Activated CD4-positive, alpha-beta T cell treated with anti-CD3 and anti-CD28 coated beads for 36 hours (primary cell): ENCODE data around the gene FXYD7. TPM values are rescaled to one million over a fixed set of nuclear protein-coding genes. Genes with fewer than 3 reads are reported as not detected.

Experiments used
- ATAC-seq: fragments of 200-7000 bp; cut with Tn5 transposase; one replicate; pipeline ENCODE4 v1.10.0; 2021; ENCODE audit warnings: mild to moderate bottlenecking, moderate library complexity
- CTCF ChIA-PET: fragments of 350-600 bp; sonication (Branson Sonifier 250); formaldehyde crosslinking; loops from one replicate; lab custom pipeline; 2021; ENCODE audit warnings: antibody characterized with exemption; lab: Charles Lee
- POLR2A ChIA-PET: fragments of 350-600 bp; sonication (Branson Sonifier 250); formaldehyde crosslinking; loops from one replicate; lab custom pipeline; 2021; ENCODE audit warnings: antibody characterized with exemption, inconsistent platforms; lab: Charles Lee
- DNase-seq: peaks from one replicate; pipeline ENCODE4 v3.0.0-alpha.2; 2020
- H3K27ac Mint-ChIP-seq: one replicate; pipeline ENCODE4 v1.8.0; 2021; ENCODE audit warnings: mixed read lengths
- H3K27me3 Mint-ChIP-seq: one replicate; pipeline ENCODE4 v1.8.0; 2021; ENCODE audit warnings: mixed read lengths
- H3K36me3 Mint-ChIP-seq: one replicate; pipeline ENCODE4 v1.8.0; 2021; ENCODE audit warnings: low read depth, mixed read lengths
- H3K4me1 Mint-ChIP-seq: one replicate; pipeline ENCODE4 v1.8.0; 2021; ENCODE audit warnings: mixed read lengths
- H3K4me3 Mint-ChIP-seq: one replicate; pipeline ENCODE4 v1.8.0; 2021; ENCODE audit warnings: mild to moderate bottlenecking, moderate library complexity, mixed read lengths
- H3K9me3 Mint-ChIP-seq: one replicate; pipeline ENCODE4 v1.8.0; 2021; ENCODE audit warnings: low read depth, mixed read lengths
- intact Hi-C, 2 experiments: fragments of 100-400 bp; cut with DNase I in 1 of 2; cut with micrococcal nuclease in 1 of 2; formaldehyde crosslinking; loops; one replicate each; pipeline versions ENCODE4 v1.14.2 to v1.15.1; 2022 to 2024; cut with DNase I, micrococcal nuclease
- total RNA-seq, 2 experiments: library from RNA; stranded (reverse); gene quantifications; one replicate each; pipeline ENCODE4 v1.2.3, GENCODE V29; 2021

The FXYD7 gene
- total RNA-seq, 2 experiments from 2014 or later = 0.41 to 0.46 TPM

DNA sequence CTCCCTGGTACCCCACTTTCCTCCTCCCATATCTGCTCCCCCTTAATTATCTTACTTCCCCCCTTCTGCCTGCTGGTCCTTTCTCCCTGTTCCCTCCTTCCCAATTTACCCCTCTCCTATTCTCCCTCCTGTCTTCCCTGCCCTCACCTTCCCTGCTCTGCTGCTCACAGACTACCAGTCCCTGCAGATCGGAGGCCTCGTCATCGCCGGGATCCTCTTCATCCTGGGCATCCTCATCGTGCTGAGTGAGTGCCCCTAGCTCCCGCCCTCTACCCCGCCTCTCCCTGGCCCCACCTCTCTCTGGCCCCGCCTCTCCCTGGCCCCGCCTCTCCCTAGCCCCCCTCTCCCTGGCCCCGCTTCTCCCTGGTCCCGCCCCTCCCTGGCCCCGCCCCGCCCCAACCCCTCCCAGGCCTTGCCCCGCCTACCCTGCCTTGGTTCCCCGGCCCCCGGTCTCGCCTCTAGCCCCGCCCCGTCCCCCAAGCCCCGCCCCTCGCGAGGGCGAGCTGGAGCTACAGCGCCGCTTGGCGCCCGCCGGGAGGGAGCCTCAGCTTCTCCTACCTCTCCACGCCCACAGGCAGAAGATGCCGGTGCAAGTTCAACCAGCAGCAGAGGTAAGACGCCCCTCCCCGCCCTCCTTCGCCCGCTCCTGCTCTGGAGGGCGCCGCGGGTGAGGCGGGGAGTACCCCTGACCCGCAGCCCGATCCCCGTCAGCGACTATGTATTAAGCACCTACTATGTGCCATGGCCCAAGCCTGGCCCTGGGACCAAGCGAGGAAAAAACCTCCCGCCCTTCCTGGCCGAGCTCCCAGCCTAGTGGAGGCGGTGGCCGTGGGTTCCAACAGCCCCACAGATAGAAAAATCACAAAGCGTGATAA, 1.9 kb upstream of the FXYD7 start:
- intact Hi-C loops = loop anchor here (1.0 to 10.0 kb wide), 12 partner anchors 13 to 604 kb away; partner anchors contain the start of genes FFAR1 (in 1 of the 2), FXYD5 (in 1 of the 2), IGFLR1 (in 1 of the 2) and LIN37 (in 1 of the 2)
- ChIA-PET CTCF (interaction anchor here (0.5 to 3.5 kb wide), 26 partner anchors 9 to 910 kb away, joined by 3 to 47 read pairs (median 4); partner anchors contain the start of genes COX6B1, FXYD3 and FXYD5), POLR2A (interaction anchor here (0.6 to 1.1 kb wide), 2 partner anchors 12 to 103 kb away, joined by 4 to 5 read pairs; no protein-coding TSS in a partner anchor)
- peak overlapping the region; percentile 75 for H3K4me3 Mint-ChIP-seq
- no peaks in the 10 kb centered on the region for H3K36me3 Mint-ChIP-seq
- peak; percentile 99 for DNase-seq
- H3K4me1 Mint-ChIP-seq = peaks cover 31% of the 10 kb centered on the region
- H3K27ac Mint-ChIP-seq = peak overlapping the region; percentile 65
- ATAC-seq = peak; percentile 93
- H3K27me3 Mint-ChIP-seq = peaks cover 8% of the 10 kb centered on the region
- H3K9me3 Mint-ChIP-seq = no peaks in the 10 kb centered on the region

- CTCF ChIA-PET = interaction anchor here (0.6 to 3.5 kb wide), 30 partner anchors 8 to 910 kb away, joined by 3 to 47 read pairs (median 4); partner anchors contain the start of genes COX6B1, FAM187B and FXYD5
- Mint-ChIP-seq H3K9me3 (no peaks in the 10 kb centered on the region), H3K4me1 (peaks cover 31% of the 10 kb centered on the region), H3K27ac (peak overlapping the region; percentile 65), H3K27me3 (peaks cover 8% of the 10 kb centered on the region), H3K36me3 (no peaks in the 10 kb centered on the region), H3K4me3 (peak overlapping the region; percentile 75)
- DNase-seq (peak; percentile 44), ATAC-seq (peak; percentile 6)
- POLR2A ChIA-PET = interaction anchor here (0.6 to 1.1 kb wide), 2 partner anchors 11 to 363 kb away, joined by 3 to 5 read pairs; no protein-coding TSS in a partner anchor
- intact Hi-C loops = loop anchor here (1.0 to 10.0 kb wide), 12 partner anchors 12 to 603 kb away; partner anchors contain the start of genes FFAR1 (in 1 of the 2), FXYD5 (in 1 of the 2), IGFLR1 (in 1 of the 2) and LIN37 (in 1 of the 2)
These were observed 1.0 kb upstream of the FXYD7 start for GRCh38 chr19:35141837-35142605.

DNA sequence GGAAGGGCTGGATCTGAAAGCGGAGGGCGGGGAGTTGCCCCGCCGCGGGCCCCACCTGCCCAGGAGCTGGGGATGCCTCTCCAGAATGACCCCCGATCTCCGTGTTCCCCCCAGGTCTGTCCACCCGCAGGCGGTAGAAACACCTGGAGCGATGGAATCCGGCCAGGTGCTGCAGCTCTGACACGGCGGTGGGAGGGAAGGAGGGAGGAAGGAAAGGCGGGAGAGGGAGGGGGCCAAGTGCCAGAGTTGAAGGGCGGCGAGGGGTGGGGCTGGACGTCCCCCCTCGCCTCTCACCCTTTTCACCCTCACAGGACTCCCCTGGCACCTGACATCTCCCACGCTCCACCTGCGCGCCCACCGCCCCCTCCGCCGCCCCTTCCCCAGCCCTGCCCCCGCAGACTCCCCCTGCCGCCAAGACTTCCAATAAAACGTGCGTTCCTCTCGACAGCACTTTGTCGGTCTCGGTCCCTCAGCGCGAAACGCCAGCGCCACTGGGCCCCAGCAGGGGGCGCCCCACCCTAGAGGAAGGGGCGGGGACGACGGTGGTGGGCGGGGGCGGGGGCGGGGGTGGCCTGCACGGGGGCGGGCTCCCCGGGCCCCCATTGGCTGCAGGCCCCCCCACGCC, 337 bp upstream of the FXYD7 start:
- intact Hi-C loops = loop anchor here in 1 of 2 experiments (5.0 to 10.0 kb wide), 2 partner anchors 170 to 602 kb away; partner anchors contain the start of genes IGFLR1, LIN37, PSENEN and U2AF1L4
- Mint-ChIP-seq H3K36me3 (no peaks in the 10 kb centered on the region), H3K27ac (no peak overlapping the region), H3K9me3 (no peaks in the 10 kb centered on the region), H3K4me1 (peaks cover 31% of the 10 kb centered on the region), H3K4me3 (peak overlapping the region; percentile 75), H3K27me3 (peaks cover 8% of the 10 kb centered on the region)
- ChIA-PET CTCF (interaction anchor here (0.6 to 3.5 kb wide), 14 partner anchors 10 to 492 kb away, joined by 3 to 47 read pairs (median 4); partner anchors contain the start of genes FAM187B and FXYD5), POLR2A (interaction anchor here (0.6 kb wide), 1 partner anchor 364 kb away, joined by 3 read pairs; no protein-coding TSS in a partner anchor)
- no peak for ATAC-seq
- peak; percentile 81 for DNase-seq

DNA sequence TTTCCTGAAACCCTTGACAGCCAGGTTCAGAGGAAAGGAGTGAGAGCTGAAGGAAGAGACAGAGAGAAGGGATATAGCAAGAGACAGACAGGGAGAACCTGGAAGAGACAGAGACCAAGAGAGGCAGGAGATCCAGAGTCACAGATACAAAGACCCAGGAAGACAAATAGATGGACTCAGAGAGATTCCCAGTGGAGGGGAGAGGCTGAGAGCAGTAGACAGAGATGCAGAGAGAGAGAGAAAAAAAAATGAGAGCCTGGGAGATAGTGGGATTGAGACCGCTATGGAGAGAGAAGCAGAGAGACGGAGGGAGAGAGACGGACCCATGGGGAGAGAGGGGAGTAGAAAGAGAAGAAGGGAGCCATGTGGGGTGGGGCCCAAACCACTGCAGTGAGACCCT, 763 bp downstream of the FXYD7 start:
- ChIA-PET CTCF (interaction anchor here (1.0 to 3.5 kb wide), 5 partner anchors 9 to 366 kb away, joined by 4 to 47 read pairs (median 5); partner anchors contain the start of gene FXYD5), POLR2A (no interaction called here)
- ATAC-seq = no peak
- Mint-ChIP-seq H3K4me1 (peaks cover 31% of the 10 kb centered on the region), H3K9me3 (no peaks in the 10 kb centered on the region), H3K27ac (no peak overlapping the region), H3K4me3 (no peak overlapping the region), H3K36me3 (no peaks in the 10 kb centered on the region), H3K27me3 (peaks cover 8% of the 10 kb centered on the region)
- DNase-seq = no peak
- intact Hi-C loops = loop anchor here in 1 of 2 experiments (5.0 to 10.0 kb wide), 2 partner anchors 172 to 601 kb away; partner anchors contain the start of genes IGFLR1, LIN37, PSENEN and U2AF1L4

DNA sequence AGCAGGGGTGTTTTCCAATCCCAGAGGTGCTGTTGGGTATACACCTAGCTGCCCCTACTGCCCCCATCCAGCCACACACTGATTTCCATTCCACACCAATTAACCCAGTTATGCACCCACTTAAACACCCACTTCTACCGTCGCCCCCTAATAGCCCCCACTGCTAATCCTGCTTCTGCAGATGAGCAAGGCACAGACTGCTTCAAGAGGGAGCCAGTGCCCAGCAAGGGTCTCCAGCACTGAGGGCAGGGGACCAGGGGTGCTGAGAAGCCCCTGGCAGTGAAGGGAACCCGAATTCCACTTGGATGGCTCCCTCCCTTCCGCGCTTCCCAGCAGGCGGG, 1.2 kb downstream of the FXYD7 start:
- Mint-ChIP-seq H3K27ac (no peak overlapping the region), H3K4me1 (peaks cover 31% of the 10 kb centered on the region), H3K9me3 (no peaks in the 10 kb centered on the region), H3K36me3 (no peaks in the 10 kb centered on the region), H3K27me3 (peaks cover 8% of the 10 kb centered on the region), H3K4me3 (no peak overlapping the region)
- no peak for DNase-seq
- ChIA-PET CTCF (interaction anchor here (1.1 to 1.3 kb wide), 2 partner anchors 13 to 366 kb away, joined by 4 to 7 read pairs; no protein-coding TSS in a partner anchor), POLR2A (no interaction called here)
- intact Hi-C loops = loop anchor here in 1 of 2 experiments (5.0 to 10.0 kb wide), 2 partner anchors 172 to 601 kb away; partner anchors contain the start of genes IGFLR1, LIN37, PSENEN and U2AF1L4
- no peak for ATAC-seq

- H3K4me3 Mint-ChIP-seq = no peak overlapping the region
- ChIA-PET CTCF (interaction anchor here (1.3 to 2.8 kb wide), 3 partner anchors 8 to 78 kb away, joined by 7 to 10 read pairs (median 7); no protein-coding TSS in a partner anchor), POLR2A (no interaction called here)
- H3K9me3 Mint-ChIP-seq = no peaks in the 10 kb centered on the region
- peaks cover 8% of the 10 kb centered on the region for H3K27me3 Mint-ChIP-seq
- DNase-seq (no peak), ATAC-seq (no peak)
- H3K4me1 Mint-ChIP-seq = peaks cover 31% of the 10 kb centered on the region
- intact Hi-C loops = loop anchor here in 1 of 2 experiments (5.0 to 10.0 kb wide), 2 partner anchors 173 to 600 kb away; partner anchors contain the start of genes IGFLR1, LIN37, PSENEN and U2AF1L4
- no peaks in the 10 kb centered on the region for H3K36me3 Mint-ChIP-seq
- no peak overlapping the region for H3K27ac Mint-ChIP-seq
These were observed 1.8 kb downstream of the FXYD7 start for GRCh38 chr19:35144600-35145436.

- ATAC-seq (no peak), DNase-seq (no peak)
- H3K27me3 Mint-ChIP-seq = peaks cover 7% of the 10 kb centered on the region
- ChIA-PET CTCF (interaction anchor here (2.8 kb wide), 1 partner anchor 11 kb away, joined by 10 read pairs; no protein-coding TSS in a partner anchor), POLR2A (interaction anchor here (1.0 kb wide), 1 partner anchor 14 kb away, joined by 5 read pairs; no protein-coding TSS in a partner anchor)
- H3K9me3 Mint-ChIP-seq = no peaks in the 10 kb centered on the region
- H3K36me3 Mint-ChIP-seq = no peaks in the 10 kb centered on the region
- H3K4me3 Mint-ChIP-seq = no peak overlapping the region
- intact Hi-C loops = loop anchor here in 1 of 2 experiments (10.0 kb wide), 1 partner anchor 598 kb away; the partner anchor contains the start of genes IGFLR1, LIN37, PSENEN and U2AF1L4
- H3K4me1 Mint-ChIP-seq = peaks cover 19% of the 10 kb centered on the region
- H3K27ac Mint-ChIP-seq = no peak overlapping the region
These were observed 3.8 kb downstream of the FXYD7 start for GRCh38 chr19:35146746-35147459.

GRCh38 chr19:35149463-35149862, 6.4 kb downstream of the FXYD7 start:
- H3K27me3 Mint-ChIP-seq = no peaks in the 10 kb centered on the region
- ATAC-seq (no peak), DNase-seq (no peak)
- intact Hi-C loops = loop anchor here in 1 of 2 experiments (10.0 kb wide), 1 partner anchor 595 kb away; the partner anchor contains the start of genes IGFLR1, LIN37, PSENEN and U2AF1L4
- H3K27ac Mint-ChIP-seq = no peak overlapping the region
- no peak overlapping the region for H3K4me3 Mint-ChIP-seq
- no peaks in the 10 kb centered on the region for H3K36me3 Mint-ChIP-seq
- CTCF ChIA-PET = interaction anchor here (0.6 to 1.1 kb wide), 4 partner anchors 8 to 318 kb away, joined by 3 to 7 read pairs (median 3); no protein-coding TSS in a partner anchor
- POLR2A ChIA-PET = no interaction called here
- peaks cover 17% of the 10 kb centered on the region for H3K4me1 Mint-ChIP-seq
- no peaks in the 10 kb centered on the region for H3K9me3 Mint-ChIP-seq

DNA sequence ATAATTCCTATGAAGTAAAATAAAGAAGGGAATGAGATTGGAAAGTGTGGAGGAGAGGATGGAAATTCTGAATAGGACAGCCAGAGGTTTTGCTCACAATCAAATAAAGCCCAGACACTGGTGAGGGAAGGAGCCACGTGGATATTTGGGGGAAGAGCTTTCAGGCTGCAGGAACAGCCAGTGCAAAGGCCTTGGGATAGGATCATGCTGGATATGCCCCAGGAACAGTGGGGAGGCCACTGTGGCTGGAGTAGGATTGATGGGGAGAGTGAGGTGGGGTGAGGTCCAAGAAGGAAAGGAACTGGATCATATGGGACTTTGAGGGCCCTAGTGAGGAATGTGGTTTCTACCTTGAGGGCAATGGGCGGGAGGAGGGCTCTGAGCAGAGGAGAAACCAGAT, 7.4 kb downstream of the FXYD7 start:
- ChIA-PET POLR2A (no interaction called here), CTCF (interaction anchor here (1.1 kb wide), 1 partner anchor 9 kb away, joined by 7 read pairs; no protein-coding TSS in a partner anchor)
- ATAC-seq (no peak), DNase-seq (no peak)
- no peak overlapping the region for H3K4me3 Mint-ChIP-seq
- intact Hi-C loops = loop anchor here in 1 of 2 experiments (10.0 kb wide), 1 partner anchor 494 kb away; the partner anchor contains the start of genes COX6B1 and ETV2
- H3K4me1 Mint-ChIP-seq = peaks cover 13% of the 10 kb centered on the region
- no peak overlapping the region for H3K27ac Mint-ChIP-seq
- no peaks in the 10 kb centered on the region for H3K9me3 Mint-ChIP-seq
- H3K27me3 Mint-ChIP-seq = no peaks in the 10 kb centered on the region
- peaks cover 3% of the 10 kb centered on the region for H3K36me3 Mint-ChIP-seq
